Midbrain (tissue), 1 donor: Measurements from ENCODE around the gene SUB1.
"Not testable (repeated sequence)": the region's sequence is repeated elsewhere in the genome, so short reads cannot be mapped to it uniquely, and the experiment has no call there.

Source experiments
- DNase-seq: peaks from one replicate; lab custom pipeline; 2025; lab: John Stamatoyannopoulos, UW

SUB1 gene

DNA sequence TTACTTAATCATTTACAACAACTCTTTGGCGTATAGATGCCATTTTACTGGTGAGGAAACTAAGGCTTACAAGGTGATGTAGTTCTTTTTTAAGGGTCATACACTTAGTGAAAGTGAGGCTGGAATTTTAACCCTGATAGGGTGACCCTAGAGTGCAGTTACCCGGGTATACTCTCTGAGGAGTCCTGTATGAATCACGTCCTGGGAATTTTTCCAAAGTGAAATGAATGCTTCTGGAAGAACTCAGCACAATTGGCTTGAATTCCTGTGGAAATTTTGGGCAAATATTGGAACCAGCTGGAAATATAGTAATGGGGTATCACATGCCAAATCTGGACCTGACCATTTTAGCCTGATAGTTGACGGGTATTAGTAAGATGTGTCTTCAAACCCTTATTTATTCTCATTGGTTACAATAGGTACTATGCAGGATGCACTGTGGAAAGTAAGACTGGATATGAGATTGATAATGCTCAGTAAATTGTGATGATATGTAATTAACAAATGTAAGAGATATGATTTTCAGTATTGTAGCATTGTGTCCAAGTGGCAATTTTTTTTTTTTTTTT is 14.8 kb downstream of the SUB1 start:
- DNase-seq, result no peak

DNA sequence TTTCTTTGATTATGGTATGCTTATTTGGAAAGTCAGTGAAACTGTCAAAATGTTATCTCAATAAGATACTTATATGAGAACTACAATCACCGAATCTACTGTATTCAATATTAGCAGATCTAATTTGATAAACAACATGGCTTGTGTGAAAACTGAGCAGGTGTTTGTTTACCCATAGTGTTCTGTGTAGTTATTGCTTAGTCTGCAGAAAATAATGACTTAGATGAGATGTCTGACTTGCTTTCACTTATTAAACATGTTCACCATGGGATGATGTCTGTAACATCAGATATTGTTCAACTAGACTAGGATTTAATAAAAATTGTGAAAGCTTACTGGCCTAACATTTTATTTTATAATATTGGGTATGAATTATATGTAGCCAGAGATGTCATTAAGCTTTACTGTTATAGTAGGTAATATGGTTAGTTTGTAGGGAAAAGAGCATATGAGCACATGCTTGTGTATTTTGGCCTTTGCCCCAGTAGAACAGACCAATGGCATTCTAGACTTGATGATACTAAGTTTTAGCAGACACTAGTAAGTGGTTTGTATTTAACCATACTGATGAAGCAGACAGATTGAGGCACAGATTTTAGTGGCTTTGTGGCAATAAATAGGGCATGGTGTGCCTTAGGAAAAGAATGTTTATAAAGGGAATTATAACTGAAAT is 16.4 kb downstream of the SUB1 start:
- DNase-seq, result no peak

DNA sequence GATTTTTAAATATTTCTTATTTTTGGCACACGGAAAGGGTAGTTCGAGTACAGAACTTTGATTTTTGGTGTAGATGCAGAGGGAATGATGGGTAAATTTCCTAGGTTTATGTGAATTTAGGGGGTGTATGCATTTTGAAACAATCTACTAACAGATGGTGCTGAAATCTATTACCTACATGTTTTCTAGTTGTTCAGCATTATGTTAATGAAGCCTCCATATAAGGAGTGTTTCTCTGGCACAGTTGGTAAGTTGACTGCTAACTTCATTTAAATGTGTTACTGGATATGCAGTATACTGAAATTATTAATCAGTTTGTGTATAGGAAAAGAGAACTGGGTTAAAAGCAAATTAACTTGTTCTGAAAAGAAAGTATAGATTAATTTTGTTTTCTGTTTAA is 17.5 kb downstream of the SUB1 start:
- DNase-seq, result no peak

GRCh38 chr5:32604800-32605765 is 19.7 kb downstream of the SUB1 start:
- no peak for DNase-seq

GRCh38 chr5:32605766-32606152 is 20.4 kb downstream of the SUB1 start:
- DNase-seq, result no peak

GRCh38 chr5:32612134-32612888 is 27.0 kb downstream of the SUB1 start:
- no peak for DNase-seq

DNA sequence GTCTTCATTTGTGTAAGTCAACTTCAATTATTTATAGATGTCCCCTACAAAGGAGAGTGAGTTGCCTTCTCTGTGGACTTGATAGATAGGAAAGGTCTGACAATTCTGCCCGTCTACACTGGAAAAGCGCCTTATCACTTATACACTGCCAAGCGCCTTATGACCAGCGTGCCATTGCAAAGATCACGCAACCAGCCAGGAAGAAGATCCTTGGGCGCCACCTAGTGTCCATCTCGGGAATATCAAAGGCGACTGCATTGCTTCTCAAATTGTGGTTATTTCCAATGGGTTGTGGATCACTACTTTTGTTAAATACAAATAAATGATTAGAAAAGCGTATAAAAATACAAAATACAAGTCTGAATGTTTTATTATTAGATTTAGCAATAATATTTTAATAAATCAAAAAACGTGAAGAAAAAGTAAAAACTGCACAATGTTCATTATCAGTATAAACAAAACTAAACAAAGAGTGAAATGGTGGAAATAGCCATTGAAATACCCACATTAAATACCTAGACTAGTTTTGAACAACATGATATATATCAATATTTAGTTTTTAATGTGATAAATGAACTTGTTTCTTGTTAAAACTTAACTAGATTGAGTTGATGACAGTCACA is 27.8 kb downstream of the SUB1 start:
- DNase-seq, result peak; percentile 83

DNA sequence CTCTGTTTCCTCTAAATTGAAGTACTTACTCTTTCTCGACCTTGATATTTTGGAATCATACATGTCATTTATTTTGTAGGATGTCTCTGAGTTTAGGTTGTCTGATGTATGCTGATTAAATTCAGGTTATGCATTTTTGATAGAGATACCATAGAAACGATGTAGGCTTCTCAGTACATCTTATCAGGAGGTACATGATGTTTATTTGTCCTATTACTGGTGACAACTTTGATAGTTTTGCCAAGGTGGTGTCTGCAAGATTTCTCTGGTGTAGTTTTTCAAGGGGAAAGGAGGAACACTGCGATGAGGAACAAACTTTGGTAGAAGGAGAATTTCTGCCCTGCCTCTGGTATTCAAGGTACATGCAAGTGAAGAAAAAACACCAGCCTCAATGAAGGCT is 29.9 kb downstream of the SUB1 start:
- DNase-seq, result no peak

- no peak for DNase-seq
Observed at GRCh38 chr5:32618962-32619361, 33.6 kb downstream of the SUB1 start.

DNA sequence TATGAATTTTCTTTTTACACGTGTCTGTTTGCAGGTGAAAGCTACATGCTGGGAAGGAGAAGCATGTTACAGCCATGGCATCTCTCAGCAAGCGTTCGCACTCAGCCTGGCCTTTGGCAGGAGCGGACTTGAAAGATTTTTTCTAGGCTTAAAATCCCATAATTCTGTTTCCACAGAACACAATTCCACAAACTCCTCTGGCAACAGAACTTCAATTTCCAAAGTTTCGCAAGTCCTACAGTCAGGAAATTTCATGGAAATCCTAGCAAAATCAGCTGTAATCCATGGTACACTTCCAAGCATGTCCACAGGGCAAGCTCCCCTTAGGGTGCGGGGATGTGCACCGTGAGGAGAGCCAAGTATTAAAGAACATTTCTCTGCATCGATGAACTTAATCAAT is 35.9 kb downstream of the SUB1 start:
- DNase-seq, result no peak

DNA sequence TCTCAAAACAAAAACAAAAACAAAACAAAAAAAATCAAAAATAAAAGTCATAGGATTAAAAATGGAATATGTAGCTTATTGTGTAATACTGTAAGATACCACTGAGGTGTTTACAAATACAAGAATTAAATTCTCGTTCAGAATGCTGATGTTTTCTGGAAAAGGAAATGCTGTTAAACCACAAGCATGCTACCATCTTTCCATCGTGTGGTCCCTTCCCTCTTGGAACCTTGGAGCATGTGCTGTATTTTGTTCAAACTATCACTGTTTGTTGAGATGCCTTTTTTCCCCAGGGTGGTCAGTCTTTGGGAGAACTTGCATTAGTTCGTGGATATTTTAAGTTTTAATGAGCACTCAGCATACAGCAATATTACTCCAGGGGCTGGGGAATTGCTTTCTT is 39.7 kb downstream of the SUB1 start:
- no peak for DNase-seq

DNA sequence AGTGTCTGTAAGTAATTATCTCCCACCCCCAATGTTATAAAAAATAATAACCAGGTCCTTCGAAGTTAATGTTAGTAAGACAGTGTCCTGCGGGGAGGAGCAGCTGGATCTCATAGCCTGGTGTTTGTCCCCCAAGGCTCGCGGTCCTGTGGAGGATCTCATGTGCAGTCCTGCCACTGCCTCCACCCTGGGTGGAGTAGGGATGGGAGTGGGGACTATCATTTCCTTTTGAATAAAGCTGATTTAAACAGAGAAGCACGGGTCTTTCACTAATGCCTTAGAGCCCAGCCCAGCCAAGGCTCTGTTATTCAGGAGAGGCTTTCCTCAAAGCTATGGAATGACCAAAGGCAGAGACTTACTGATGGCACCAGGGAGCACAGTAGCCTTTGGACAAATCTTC is 40.2 kb downstream of the SUB1 start:
- DNase-seq, result no peak

DNA sequence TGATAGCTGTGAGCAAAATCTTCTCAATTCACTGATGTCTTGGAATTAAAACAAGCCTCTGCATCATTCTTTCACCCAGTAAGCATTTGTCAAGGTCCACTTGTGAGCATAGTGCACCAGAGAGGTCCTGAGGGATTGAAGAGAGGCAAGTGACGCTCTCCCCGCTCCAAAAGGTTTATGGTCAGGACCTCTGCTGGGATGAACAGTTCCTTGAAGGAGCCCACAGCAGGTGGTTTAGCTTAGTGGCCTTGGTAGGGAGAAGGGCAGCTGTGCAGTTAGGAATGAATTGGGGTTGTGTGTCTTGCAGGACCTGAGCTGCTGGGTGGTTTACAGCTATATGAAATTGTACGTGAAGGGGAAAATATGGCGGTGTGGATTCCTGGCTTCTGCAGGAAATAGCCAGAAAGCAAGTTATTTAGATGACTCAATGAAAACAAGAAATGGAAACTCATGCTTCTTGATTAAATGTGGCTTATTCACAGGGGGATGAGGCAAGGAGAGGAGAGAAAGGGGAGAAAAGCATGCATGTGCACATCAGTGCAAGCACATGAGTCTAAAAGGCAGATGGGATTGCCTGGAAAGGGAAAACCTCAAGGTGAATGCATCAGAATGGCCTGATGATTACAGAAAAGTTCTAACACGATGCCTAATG is 42.0 kb downstream of the SUB1 start:
- DNase-seq, result no peak

- DNase-seq, result no peak
Observed at GRCh38 chr5:32628049-32628844, 42.9 kb downstream of the SUB1 start.

DNA sequence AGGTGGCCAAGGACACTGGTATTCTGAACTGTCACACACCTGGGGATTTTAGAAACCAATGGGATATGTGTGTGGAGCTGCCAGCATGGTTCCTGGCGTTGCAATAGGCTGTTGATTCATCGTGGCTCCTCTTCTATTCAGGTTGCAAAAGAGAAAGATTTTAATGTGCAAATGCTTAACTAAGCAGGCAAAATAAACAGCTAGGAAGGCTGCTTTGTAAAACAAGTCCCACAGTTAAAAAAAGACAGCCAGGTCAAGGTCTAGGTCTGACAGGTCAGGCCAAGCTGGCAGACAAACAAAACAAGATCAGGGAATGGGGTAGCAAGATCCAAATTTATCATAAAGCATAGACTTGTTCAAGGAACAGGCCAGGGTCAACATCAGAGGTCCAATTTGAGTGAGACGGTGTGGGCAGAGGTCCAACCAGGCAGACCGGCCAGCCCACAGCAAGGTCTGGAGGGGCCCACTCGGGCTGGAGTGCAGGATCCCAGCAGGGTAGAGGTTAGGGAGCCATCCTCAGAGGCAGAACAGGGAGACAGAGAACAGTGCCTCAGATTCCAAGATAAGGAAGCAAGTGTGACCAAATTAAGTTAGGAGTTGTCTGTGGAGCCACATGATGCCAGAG is 45.6 kb downstream of the SUB1 start:
- no peak for DNase-seq

DNA sequence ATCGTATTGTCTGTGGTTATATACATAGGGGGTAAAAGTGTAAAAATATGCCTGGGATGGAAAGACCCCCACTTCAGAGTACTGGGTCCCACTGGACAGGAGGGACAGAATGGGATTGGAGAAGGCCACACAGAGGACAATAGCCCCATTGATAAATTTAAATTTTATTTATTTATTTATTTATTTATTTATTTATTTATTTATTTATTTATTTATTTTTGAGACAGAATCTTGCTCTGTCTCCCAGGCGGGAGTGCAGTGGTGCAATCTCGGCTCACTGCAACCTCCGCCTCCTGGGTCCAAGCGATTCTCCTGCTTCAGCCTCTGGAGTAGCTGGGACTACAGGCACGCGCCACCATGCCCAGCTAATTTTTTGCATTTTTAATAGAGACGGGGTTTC is 47.7 kb downstream of the SUB1 start:
- not testable (repeated sequence) for DNase-seq

GRCh38 chr5:32638309-32638708 is 53.0 kb downstream of the SUB1 start:
- no peak for DNase-seq

DNA sequence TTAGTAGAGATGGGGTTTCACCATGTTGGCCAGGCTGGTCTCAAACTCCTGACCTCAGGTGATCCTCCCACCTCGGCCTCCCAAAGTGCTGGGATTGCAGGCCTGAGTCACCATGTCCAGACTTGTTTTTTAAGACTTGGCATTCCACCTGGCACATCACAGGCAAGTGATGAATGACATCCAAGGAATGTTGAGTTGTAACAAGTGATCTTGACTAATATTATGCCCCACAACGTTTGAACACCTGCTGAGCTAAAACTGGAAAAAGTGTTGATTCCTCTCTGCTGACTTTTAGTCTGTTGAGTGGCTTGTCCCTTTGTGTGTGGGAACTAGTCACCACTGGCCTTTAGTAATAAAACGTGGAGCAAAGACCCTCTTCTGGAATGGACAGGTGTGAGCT is 54.6 kb downstream of the SUB1 start:
- no peak for DNase-seq

DNA sequence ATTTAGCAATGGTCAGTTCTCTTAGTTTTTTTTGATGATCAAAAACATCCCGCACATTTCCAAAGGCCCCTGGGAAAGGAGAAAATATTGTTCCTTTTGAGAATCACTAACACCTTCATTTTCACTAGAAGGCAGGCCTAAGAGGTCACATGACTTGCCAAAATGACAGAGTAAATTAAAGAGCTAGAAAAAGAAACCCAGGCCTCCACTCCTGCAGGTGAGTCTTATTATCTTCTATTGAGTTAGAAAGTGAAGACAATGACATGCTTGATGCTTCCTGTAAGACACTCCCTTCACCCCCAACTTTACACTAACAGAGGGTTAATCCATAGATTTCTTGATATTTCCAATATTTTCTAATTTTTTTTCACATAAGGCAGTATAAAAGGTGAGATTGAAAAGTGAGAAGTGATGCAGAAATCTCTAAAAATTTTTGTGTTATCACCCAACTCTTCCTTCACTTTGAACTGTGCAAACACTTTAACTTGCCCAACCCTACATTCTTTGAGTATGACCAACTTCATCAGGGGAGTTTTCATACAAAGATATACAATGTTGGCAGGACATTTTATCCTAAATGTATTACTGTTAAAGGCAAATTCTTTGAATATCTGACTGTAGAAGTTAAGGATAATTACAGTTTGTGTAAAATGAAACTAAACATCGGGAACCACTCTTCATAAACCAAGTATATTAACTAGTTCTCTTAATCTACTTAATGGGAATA is 57.1 kb downstream of the SUB1 start:
- DNase-seq, result no peak
